Osteoblast (primary cell): ENCODE measurements around the gene RDX. TPM values are rescaled to one million over a fixed set of nuclear protein-coding genes. Genes with fewer than 3 reads are reported as not detected.

Source experiments
- DNase-seq: peaks from one replicate; pipeline ENCODE4 v3.0.0; 2011; ENCODE audit warnings: low spot score, mixed read lengths; ENCODE audit not compliant: insufficient read length; ENCODE audit errors: missing footprints
- H2AFZ ChIP-seq: 2 replicates; pipeline ENCODE4 v1.6.0; 2011; ENCODE audit warnings: mild to moderate bottlenecking, low read length
- H3K27ac ChIP-seq: 2 replicates; pipeline ENCODE4 v1.5.1; 2011; ENCODE audit warnings: mild to moderate bottlenecking, low read depth, low read length, moderate library complexity
- H3K27me3 ChIP-seq: 2 replicates; pipeline ENCODE4 v1.6.0; 2012; ENCODE audit warnings: mild to moderate bottlenecking, control low read depth, inconsistent platforms, low read length, moderate library complexity; ENCODE audit not compliant: insufficient read depth
- H3K36me3 ChIP-seq: 2 replicates; pipeline ENCODE4 v1.5.1; 2011; ENCODE audit warnings: mild to moderate bottlenecking, low read length, control low read depth, moderate library complexity; ENCODE audit not compliant: insufficient read depth
- H3K4me1 ChIP-seq: 2 replicates; pipeline ENCODE4 v1.5.1; 2011; ENCODE audit warnings: mild to moderate bottlenecking, low read length, control low read depth, moderate library complexity; ENCODE audit not compliant: insufficient read depth
- H3K4me2 ChIP-seq: 2 replicates; pipeline ENCODE4 v1.6.0; 2011; ENCODE audit warnings: mild to moderate bottlenecking, low read length; ENCODE audit not compliant: insufficient read depth
- H3K4me3 ChIP-seq: fragments of 200-600 bp; sonication (generic); 3 replicates; pipeline ENCODE4 v1.5.1; 2012; ENCODE audit warnings: mild to moderate bottlenecking, low read length, inconsistent platforms; ENCODE audit not compliant: insufficient read depth
- H3K79me2 ChIP-seq: 2 replicates; pipeline ENCODE4 v1.6.0; 2012; ENCODE audit warnings: mild to moderate bottlenecking, low read length, control low read depth, inconsistent platforms; ENCODE audit not compliant: insufficient read depth
- H3K9me3 ChIP-seq: 2 replicates; pipeline ENCODE4 v1.5.1; 2011; ENCODE audit warnings: low read depth, low read length, control low read depth
- H4K20me1 ChIP-seq: 2 replicates; pipeline ENCODE4 v1.6.0; 2012; ENCODE audit warnings: mild to moderate bottlenecking, low read length, control low read depth; ENCODE audit not compliant: insufficient read depth
- total RNA-seq: library from RNA; depleted of rRNA; stranded (reverse); fragments of >200 nt; gene quantifications from 2 replicates; pipeline ENCODE4 v1.2.3, GENCODE V29; 2012
- TF ChIP-seq, protein P1 (sequence below): IDR thresholded peaks from 2 replicates; pipeline ENCODE4 v1.5.1; 2011; ENCODE audit warnings: mild to moderate bottlenecking, low read depth, low read length, moderate library complexity; ENCODE audit errors: extremely low read depth

Gene RDX
- total RNA-seq, 1 donor = 79.3 TPM

DNA sequence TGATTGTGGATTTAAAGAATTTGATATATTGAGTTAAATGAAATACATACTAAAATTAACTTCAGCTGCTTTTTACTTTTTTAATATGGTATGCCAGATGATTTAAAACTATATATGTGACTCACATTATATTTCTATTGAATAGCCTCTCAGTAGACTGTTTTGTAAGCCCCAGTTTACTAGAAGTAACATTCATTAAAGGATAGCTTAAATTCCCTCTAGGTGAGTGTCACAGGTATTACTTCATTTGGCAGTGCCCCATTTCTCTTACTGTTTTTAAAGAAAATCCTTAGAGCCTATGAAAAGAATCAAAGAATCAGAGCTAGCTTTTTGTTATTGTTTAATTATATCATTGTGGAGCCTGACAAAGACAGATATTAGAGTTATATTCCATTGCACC lies 154.6 kb downstream of the RDX start:
- Histone ChIP-seq H3K36me3 (no peaks in the 10 kb centered on the region), H3K27ac (no peak overlapping the region), H3K4me2 (no peak overlapping the region), H3K4me3 (no peak overlapping the region), H2AFZ (no peak overlapping the region), H3K9me3 (no peaks in the 10 kb centered on the region), H3K4me1 (no peaks in the 10 kb centered on the region), H3K79me2 (peaks cover 22% of the 10 kb centered on the region), H3K27me3 (no peaks in the 10 kb centered on the region), H4K20me1 (no peaks in the 10 kb centered on the region)
- TF ChIP-seq, protein P1, sequence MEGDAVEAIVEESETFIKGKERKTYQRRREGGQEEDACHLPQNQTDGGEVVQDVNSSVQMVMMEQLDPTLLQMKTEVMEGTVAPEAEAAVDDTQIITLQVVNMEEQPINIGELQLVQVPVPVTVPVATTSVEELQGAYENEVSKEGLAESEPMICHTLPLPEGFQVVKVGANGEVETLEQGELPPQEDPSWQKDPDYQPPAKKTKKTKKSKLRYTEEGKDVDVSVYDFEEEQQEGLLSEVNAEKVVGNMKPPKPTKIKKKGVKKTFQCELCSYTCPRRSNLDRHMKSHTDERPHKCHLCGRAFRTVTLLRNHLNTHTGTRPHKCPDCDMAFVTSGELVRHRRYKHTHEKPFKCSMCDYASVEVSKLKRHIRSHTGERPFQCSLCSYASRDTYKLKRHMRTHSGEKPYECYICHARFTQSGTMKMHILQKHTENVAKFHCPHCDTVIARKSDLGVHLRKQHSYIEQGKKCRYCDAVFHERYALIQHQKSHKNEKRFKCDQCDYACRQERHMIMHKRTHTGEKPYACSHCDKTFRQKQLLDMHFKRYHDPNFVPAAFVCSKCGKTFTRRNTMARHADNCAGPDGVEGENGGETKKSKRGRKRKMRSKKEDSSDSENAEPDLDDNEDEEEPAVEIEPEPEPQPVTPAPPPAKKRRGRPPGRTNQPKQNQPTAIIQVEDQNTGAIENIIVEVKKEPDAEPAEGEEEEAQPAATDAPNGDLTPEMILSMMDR = no peak
- no peak for DNase-seq

DNA sequence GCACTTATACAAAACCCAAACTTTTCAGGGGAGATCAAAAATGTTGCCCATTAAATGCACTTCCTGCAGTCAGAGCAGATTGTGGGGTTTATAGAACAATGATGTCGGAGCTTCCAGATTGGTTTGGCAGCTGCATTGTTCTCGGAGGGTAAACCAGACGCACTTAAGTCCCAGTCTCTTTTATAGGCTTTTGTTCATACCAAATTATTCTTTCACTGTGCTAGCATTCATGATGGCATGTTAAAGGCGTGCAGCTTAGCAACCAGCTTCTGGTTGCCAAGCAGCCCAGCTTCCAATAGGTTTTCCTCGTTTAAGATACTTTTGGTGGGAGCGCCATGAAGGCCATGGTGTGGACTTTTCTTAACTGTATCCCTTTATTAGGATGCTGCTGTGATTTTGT lies 162.3 kb downstream of the RDX start:
- H3K27me3 ChIP-seq = no peaks in the 10 kb centered on the region
- TF ChIP-seq, protein P1 = no peak
- H3K36me3 ChIP-seq = no peaks in the 10 kb centered on the region
- H3K79me2 ChIP-seq = peaks cover 24% of the 10 kb centered on the region
- no peak overlapping the region for H2AFZ ChIP-seq
- no peak for DNase-seq
- no peaks in the 10 kb centered on the region for H3K9me3 ChIP-seq
- H3K4me3 ChIP-seq = no peak overlapping the region
- H4K20me1 ChIP-seq = no peaks in the 10 kb centered on the region
- H3K4me2 ChIP-seq = no peak overlapping the region
- H3K4me1 ChIP-seq = no peaks in the 10 kb centered on the region
- H3K27ac ChIP-seq = no peak overlapping the region

DNA sequence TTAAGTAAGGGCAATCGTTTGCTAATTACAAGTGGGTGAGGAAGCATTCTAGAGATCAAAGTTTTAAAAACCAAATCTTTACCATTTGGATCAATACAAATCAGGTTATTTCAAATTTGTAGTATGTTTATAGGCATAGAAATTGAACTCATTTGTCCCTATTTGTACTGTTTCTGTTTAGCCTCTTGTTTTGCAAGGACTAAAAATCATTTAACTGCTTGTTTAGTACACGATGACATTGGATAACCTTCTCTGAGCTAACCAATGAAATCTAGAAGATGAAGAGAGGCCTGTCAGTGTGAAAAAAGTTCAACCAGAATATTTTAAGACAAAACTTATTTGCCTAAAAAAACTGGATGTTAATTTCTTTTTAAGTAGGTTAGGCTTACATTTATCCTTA lies 163.3 kb downstream of the RDX start:
- no peaks in the 10 kb centered on the region for H3K9me3 ChIP-seq
- H3K4me2 ChIP-seq = no peak overlapping the region
- no peaks in the 10 kb centered on the region for H3K4me1 ChIP-seq
- H3K79me2 ChIP-seq = peaks cover 28% of the 10 kb centered on the region
- no peak overlapping the region for H2AFZ ChIP-seq
- no peak for DNase-seq
- TF ChIP-seq, protein P1 = no peak
- no peak overlapping the region for H3K4me3 ChIP-seq
- H3K27me3 ChIP-seq = no peaks in the 10 kb centered on the region
- H4K20me1 ChIP-seq = no peaks in the 10 kb centered on the region
- no peaks in the 10 kb centered on the region for H3K36me3 ChIP-seq
- no peak overlapping the region for H3K27ac ChIP-seq

DNA sequence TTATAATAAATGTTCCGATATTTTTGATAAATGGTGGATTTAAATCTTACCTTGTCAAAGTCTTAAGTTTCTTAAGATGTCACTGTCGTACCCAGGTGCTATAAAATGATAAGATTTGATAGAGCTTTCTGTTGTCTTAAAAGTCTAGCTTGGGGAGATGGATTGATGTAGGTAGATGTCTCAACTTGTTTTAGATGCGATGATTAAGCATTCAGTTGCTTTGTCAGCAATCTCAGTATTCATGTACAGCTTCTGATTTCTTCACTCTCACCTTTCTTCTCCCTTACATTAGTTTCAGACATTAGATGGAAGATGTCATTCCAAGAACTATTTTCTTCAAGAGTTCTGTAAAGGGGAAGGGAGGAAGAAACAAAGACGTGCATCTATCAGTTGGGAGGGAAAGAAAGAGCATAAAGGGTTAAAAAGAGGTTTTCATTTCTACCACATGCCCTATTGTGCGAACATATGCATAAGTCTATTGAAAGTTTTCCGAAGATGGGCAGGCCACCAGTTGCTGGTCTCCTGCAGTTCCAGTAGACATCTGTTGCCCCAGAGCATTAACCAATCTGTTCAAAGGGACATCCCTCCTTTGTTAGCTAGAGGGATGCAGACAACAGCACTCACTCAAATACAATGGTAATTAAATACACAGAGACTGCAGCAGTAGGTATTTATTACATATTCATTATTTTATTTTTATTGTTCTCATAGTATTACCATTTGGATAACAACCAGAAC lies 164.9 kb downstream of the RDX start:
- Histone ChIP-seq H3K4me1 (no peaks in the 10 kb centered on the region), H3K79me2 (peaks cover 39% of the 10 kb centered on the region), H3K27me3 (no peaks in the 10 kb centered on the region), H2AFZ (no peak overlapping the region), H4K20me1 (no peaks in the 10 kb centered on the region), H3K36me3 (no peaks in the 10 kb centered on the region), H3K27ac (no peak overlapping the region), H3K4me3 (no peak overlapping the region), H3K9me3 (no peaks in the 10 kb centered on the region), H3K4me2 (no peak overlapping the region)
- TF ChIP-seq, protein P1 = no peak
- DNase-seq = no peak
